COLO829 (cell line): Measurements from ENCODE around the gene ESD.
"Not testable (repeated sequence)": the region's sequence is repeated elsewhere in the genome, so short reads cannot be mapped to it uniquely, and the experiment has no call there.

Source experiments
- DNase-seq: peaks from one replicate; pipeline ENCODE4 v3.0.0; 2012; ENCODE audit warnings: low spot score

ESD gene

DNA sequence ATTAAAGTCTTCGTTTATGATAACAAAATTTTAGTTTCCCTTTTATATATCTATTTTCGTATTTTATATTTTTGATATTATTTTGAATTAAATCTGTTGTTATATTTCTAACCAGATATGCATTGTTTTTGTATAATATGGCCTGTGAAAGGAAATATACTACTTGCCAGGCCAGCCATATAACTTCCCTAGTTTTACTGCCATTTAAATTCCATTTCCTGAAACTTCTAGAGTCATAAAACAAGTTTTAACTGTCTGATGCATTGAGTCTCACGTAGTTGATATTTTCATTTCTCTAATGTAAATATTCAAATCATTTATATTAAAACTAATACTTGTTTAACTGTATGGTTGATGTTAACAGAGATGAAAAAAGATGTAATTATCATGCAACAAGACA lies 13.5 kb downstream of the ESD start:
- no peak for DNase-seq

GRCh38 chr13:46782691-46783090 lies 14.3 kb downstream of the ESD start:
- DNase-seq = no peak

- no peak for DNase-seq
Measured at GRCh38 chr13:46782066-46782465, 14.9 kb downstream of the ESD start.

DNA sequence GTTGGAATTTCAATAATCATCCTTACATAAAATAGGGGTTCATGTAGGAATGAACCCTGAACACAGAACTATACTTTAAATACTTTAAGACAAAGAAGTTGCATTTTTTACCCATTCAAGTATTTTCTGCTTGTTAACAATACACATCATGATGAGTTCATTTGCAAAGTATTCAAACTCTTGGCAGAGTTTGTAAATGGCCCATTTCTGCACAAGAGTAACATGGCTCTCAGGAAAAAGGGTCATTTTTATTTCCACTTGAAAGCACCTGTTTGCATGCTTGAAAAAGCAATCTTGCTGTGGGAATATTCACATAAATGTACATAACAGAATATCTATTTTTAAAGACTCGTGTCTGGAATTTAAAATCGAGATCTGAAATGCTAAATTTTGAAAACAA lies 18.1 kb downstream of the ESD start:
- DNase-seq = no peak

- no peak for DNase-seq
Measured at GRCh38 chr13:46778095-46778494, 18.9 kb downstream of the ESD start.

- no peak for DNase-seq
Measured at GRCh38 chr13:46775385-46776107, 21.4 kb downstream of the ESD start.

DNA sequence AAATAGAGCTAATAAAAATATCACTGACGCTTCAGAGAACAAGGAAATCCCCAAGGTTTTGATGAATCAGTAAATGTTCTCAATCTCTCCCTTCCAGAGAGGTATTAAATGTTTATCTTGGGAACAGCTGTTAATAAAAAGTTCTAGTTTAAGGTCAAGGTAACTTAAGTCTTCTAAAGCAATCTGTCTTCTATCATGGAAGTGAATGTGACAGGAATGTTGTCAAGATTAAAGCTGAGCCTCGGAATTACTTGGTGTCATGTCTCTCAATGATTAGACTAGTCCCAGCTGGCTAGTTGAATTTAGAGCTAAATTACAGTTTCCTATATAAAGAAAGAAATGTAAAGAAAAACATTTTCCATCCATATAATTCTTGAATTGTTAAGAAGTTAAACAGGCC lies 23.4 kb downstream of the ESD start:
- no peak for DNase-seq

GRCh38 chr13:46771693-46772092 lies 25.3 kb downstream of the ESD start:
- no peak for DNase-seq

- not testable (repeated sequence) for DNase-seq
Measured at GRCh38 chr13:46769925-46770324, 27.0 kb downstream of the ESD start.

- DNase-seq = no peak
Measured at GRCh38 chr13:46761866-46762265, 35.1 kb downstream of the ESD start.

DNA sequence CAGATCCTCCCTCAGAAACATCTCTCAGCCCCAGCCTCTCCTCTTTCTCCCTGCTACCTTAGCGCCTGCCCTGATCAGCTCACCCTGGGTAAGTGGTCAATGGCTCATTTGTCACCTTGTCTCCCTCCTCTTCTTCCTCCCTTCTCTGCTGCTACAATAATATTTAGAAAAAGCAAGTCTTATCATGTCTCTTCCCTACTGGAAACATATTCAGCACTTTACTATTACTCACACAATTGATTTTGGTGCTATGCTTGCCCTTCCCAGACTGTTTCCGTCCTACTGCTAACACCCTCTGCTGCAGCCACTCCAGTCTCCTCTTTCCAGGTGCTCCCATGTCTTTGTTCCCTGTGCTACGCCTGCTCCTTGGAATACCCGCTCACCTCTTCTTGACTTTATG lies 35.8 kb downstream of the ESD start:
- DNase-seq = no peak

DNA sequence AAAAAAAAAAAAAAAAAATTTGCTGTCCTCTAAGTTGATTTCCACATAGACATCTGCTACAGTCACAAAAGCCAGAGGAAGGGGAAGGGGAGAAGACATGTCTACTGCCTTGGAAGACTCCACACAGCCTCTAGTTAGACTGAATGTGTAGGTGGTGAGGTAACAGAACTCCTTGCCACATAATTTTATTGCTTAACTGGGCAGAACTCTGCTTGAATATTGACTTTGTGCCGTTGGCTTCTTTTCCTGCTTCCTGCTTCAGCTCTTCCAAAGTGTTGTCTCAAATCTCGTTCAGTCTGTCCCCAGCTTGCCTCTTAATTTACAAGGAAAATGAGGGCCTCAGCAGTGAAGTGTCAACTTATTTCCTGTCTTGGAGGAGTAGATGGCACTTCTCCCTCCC lies 37.1 kb downstream of the ESD start:
- no peak for DNase-seq

GRCh38 chr13:46757640-46758039 lies 39.3 kb downstream of the ESD start:
- no peak for DNase-seq

DNA sequence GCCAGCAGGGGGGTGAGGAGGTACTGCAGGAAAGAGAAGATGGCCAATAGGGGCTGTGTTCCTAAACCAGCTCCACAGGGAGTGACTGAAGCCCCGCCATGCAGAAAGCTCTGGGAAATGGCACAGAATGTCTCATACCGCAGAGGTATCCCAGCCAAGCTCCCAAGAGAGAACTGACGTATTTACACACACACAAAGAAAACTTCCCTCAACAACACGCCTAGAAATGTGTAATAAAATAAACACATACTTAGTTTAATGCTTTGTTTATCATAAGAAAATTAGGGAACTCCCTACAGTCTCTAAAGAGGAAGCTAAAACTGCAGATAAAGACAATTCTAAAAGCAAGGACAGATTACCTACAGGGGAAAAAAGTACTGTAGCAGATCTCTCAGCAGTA lies 40.0 kb downstream of the ESD start:
- DNase-seq = no peak

GRCh38 chr13:46755508-46755907 lies 41.5 kb downstream of the ESD start:
- not testable (repeated sequence) for DNase-seq

- DNase-seq = no peak
Measured at GRCh38 chr13:46754812-46755211, 42.1 kb downstream of the ESD start.

DNA sequence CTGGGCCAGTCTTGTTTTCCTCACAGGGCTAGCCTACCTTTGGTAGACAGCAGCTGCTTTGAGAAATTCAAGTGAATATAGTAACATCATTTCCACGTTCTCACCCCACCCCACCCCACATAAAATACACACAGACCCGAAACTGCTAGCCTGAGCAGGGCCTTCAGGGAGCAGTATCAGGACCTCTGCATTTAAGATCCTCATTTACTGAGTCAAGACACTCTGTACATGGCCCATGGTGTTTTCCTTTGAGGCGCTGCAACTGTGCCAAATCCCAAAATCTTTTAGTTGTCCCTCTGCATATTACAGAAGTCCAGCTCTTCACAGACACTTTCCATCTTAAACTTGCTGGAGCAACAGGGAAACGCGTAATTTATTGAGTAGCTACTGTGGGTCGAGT lies 43.0 kb downstream of the ESD start:
- DNase-seq = no peak

DNA sequence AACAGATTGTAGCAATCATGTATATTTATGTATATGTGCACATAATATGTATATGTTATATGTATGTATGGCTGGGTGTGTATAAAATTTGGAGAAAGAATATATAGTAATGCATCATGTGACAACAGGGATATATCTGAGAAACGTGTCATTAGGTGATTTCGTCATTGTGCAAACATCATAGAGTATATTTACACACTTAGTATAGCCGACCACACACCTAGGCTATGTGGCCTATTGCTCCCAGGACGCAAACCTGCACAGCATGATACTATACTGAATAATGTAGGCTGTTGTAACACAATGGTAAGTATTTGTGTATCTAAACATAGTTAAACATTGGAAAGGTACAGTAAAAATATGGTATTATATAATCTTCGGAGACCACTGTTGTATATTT lies 43.8 kb downstream of the ESD start:
- no peak for DNase-seq

GRCh38 chr13:46751811-46752635 lies 44.9 kb downstream of the ESD start:
- DNase-seq = no peak

GRCh38 chr13:46749951-46750350 lies 47.0 kb downstream of the ESD start:
- peak; percentile 40 for DNase-seq

DNA sequence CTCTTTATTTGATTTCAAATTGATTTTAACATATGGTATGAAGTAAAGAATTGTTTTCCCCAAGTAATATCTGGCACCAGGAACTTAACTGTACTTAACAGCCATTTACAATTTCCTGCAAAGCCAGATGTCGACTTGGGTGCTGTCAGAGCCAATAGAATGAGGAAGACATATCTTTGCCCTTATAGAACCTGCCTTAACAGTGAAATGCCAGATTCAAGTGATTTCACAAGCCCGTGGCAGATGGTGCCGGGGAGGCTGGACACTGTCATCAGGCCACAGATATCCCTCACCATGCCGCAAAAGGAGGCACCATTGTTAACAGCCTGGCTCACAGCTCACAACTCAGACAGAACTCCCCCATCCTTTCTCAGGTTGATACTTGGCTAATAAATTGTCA lies 48.7 kb downstream of the ESD start:
- DNase-seq = no peak

DNA sequence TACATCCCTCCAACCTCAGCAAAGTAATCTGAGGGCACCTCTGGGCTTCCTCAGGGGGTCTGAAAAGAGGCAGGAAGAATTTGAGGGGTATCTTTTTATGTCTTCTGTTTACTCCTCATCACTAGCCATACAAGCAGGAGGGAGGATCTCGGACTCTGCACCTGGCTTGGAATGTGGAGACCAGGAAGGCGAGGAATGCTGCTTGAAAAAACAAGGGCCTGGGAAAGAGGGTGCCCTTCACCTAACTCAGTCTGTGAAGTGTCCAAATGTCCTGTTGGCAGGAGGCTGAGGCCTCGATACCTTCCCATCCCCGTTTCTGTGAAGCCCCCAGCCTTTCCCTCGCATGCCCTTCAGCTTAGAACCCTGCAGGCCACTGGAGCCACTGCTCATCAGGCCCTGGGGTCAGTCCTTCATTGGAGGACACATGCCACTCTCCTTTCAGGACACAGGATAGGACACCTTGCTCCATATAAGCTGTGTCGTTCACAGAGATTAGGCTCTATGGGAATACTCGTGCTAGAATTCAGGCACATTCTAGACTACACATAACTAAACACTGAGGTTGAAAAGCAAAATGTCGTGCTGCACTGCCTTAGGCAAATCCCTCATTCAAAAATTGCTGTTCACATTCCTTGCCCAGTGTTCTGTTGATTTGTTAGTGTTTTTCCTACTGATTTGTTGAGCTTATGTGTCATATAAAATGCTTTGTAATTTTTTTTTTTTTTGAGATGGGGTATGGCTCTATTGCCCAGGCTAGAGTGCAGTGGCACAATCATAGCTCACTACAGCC lies 49.7 kb downstream of the ESD start:
- no peak for DNase-seq

- DNase-seq = no peak
Measured at GRCh38 chr13:46745706-46746105, 51.3 kb downstream of the ESD start.
